NCI-H146 (cell line): ENCODE data around the gene STON2.
"Not testable (repeated sequence)": the region's sequence is repeated elsewhere in the genome, so short reads cannot be mapped to it uniquely, and the experiment has no call there.

Experiments used
- DNase-seq: peaks from one replicate; lab custom pipeline; 2025; lab: John Stamatoyannopoulos, UW

The STON2 gene

GRCh38 chr14:81380009-81380408, 20.1 kb downstream of the STON2 start:
- not testable (repeated sequence) for DNase-seq

- no peak for DNase-seq
Measured at GRCh38 chr14:81371802-81372201, 28.3 kb downstream of the STON2 start.

DNA sequence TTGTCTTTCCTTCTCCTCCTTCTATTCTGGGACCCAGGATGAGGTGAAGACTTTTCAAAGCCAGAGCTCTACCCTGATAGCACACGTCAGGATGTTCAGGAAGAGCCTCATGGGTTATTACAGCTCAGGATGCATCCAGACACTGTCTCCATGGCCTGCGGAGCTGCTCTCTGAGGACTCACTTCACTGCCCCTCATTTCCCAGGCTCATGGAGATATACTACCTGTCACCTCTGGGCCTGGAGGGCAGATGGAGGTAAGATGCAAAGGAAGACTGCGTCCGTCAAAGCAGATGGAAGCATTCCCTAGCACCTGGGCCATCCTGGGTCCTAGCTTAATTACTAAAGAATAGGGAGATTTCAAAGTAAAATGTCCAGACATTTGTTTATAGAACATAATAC, 32.6 kb downstream of the STON2 start:
- no peak for DNase-seq

GRCh38 chr14:81366884-81367283, 33.2 kb downstream of the STON2 start:
- DNase-seq, result no peak

GRCh38 chr14:81366214-81366613, 33.9 kb downstream of the STON2 start:
- no peak for DNase-seq

GRCh38 chr14:81363746-81364378, 36.3 kb downstream of the STON2 start:
- no peak for DNase-seq

GRCh38 chr14:81353691-81354323, 46.3 kb downstream of the STON2 start:
- DNase-seq, result no peak

GRCh38 chr14:81352413-81352812, 47.7 kb downstream of the STON2 start:
- no peak for DNase-seq

DNA sequence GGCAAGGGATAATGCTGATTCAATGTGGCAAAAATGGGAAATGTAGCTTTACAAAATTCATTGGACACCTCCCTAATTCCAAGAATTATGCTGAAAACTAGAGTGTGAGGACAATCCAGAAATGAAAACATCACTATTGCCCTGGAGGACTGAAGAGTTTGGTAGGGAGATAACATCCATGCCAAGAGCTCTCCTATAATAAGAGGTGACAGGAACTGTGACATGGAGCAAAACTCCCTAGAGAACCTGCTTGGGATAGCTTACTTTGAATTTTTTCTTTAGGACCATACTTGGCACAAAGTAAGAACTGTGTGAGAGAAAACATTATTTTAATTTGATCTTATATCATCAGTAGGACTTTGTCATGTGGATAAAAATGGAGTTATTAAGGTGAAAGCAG, 48.9 kb downstream of the STON2 start:
- no peak for DNase-seq

DNA sequence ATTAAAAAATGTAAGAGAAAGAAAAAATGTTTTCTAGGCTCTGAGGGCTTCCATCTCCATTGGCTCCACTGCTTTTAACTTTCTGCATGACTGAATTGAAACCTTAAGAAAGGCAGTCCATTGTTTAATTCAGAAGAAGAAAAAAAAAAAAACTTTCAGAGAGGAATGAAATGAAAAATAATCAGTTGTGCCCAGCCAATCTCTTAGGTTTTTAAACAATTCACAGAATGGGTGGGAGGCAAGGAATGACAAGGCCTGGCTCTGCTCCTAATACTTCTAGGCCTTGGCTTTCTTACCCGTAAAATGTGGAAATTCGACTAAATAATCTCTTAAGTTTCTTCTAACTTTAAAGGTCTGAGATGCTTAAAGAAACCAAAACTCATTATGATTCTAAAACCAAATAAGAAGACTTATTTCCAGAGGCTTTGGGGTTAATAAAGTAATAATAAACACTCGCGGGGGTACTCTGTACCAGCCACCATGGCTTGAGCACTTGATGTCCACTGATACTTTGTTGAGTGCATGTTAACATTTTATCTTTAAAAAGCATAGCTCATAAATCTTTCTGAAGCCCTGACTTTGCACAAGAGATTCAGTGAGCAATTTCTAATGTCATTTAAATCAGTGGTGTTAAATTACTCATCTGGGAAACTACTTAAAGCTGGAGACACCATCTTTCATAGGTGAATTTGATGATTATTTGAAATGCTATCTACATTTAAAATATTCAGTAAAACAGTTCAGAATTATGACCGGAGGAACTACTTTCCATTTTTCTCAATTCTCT, 49.6 kb downstream of the STON2 start:
- DNase-seq, result no peak

- no peak for DNase-seq
Measured at GRCh38 chr14:81348061-81348460, 52.1 kb downstream of the STON2 start.

GRCh38 chr14:81345781-81346180, 54.3 kb downstream of the STON2 start:
- DNase-seq, result no peak

- DNase-seq, result no peak
Measured at GRCh38 chr14:81344481-81345160, 55.5 kb downstream of the STON2 start.

DNA sequence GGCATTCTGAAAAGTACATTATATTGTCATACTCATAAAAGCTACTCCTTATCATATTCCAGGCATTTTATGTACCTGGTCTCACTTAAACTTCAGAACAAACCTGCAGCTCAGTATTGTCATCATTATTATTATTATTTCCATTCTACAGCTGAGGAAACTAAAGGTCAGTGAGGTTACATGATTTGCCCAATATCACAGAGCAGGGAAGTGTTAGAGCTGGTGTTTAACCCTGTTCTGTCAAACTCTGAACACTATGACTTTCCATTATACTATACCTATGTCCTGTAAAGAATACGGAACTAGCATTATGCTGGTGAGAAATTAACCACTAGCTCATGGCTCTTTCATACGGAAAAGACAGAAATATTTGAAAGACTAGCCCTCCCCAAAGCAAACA, 56.4 kb downstream of the STON2 start:
- no peak for DNase-seq

GRCh38 chr14:81342850-81343580, 57.1 kb downstream of the STON2 start:
- no peak for DNase-seq

- DNase-seq, result no peak
Measured at GRCh38 chr14:81341781-81342180, 58.3 kb downstream of the STON2 start.

DNA sequence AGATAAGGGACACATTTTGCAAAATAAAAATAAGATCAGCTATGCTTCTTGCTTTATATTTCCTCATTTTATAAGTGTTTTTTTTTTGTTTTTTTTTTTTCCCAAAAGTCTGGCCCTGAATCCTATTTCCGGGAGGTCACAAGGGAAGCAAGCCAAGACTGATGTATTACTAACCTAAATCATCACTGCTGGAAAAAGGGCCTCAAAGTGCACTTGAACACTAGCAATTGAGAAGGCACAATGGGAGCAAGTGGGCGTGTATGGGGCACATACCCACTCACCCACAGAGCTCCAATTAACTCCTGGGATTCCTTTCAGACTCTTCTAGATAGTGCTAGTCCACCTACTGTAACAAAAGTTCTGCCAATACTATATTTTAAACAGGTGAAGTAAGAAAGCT, 58.8 kb downstream of the STON2 start:
- no peak for DNase-seq

- DNase-seq, result no peak
Measured at GRCh38 chr14:81340201-81340600, 59.9 kb downstream of the STON2 start.

DNA sequence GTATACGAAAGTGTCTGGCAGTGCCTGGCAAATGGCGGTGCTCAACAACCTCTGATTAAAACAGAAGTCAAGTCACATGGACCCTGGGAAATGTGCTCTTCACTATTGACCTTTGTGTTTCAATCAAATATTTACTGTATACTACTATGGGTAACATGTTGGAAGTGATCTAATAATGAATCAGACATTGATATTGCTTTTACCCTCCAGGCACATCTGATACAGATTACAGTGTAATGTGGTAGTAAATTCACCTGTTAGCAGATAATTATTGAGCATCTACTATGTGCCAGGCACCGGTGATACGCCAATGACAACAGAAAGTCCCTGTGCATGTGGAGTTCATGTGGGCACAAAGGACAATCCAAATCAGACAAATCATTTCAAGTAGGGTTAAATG, 63.1 kb downstream of the STON2 start:
- no peak for DNase-seq

- no peak for DNase-seq
Measured at GRCh38 chr14:81336009-81336408, 64.1 kb downstream of the STON2 start.

DNA sequence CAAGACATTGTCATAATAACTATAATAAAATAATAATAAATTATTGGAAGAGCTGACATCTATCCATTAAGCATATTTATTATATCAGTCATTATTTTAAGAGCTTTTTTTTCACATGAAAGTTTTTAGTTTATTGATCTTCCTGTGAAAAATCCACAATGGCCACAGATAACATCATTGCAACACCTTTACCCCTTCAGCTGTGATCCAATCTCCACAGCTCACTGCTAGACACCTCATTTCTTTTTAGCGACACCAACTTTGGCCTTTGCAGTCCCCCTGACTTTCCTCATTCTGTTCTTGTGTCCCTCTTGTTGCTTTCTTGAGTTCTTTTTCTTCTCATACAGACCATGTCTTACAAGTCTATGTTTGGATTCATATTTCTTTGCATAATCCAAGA, 67.4 kb downstream of the STON2 start:
- DNase-seq, result no peak
